ENCODE measurements around the gene KIF2C. TPM values are rescaled to one million over a fixed set of nuclear protein-coding genes. Genes with fewer than 3 reads are reported as not detected.
A peak's percentile ranks its signal among the peaks of the same experiment; 100 is the strongest.

Gene KIF2C
- polyA plus RNA-seq, 1 of the 3 experiments (the other 2 are of a cell fraction) = 20.7 TPM

GRCh38 chr1:44707112-44707881 lies 32.3 kb upstream of the KIF2C start (continued):
- peak in 1 of 2 experiments; percentile 31; a peak in 1 of 4 replicates for TF ChIP-seq EP300 (IDR thresholded peaks at IDR 0.05; ENCODE audit: borderline replicate concordance in 1 of 2, low read depth in 1 of 2, low read length in 1 of 2)
- no peak for TF ChIP-seq FOXM1 (IDR thresholded peaks at IDR 0.05; ENCODE audit: low read depth)
- TF ChIP-seq REST (IDR thresholded peaks at IDR 0.05; ENCODE audit: low read depth, low read length) = no peak
- no peak for TF ChIP-seq GATA2 (CRISPR knock-in tag; IDR thresholded peaks at IDR 0.05)
- 0 out of 2 replicates have a peak, but pooled peaks have one; percentile 30 for TF ChIP-seq MAX (IDR thresholded peaks at IDR 0.05; ENCODE audit: low read depth)
- TF ChIP-seq TCF12 (IDR thresholded peaks at IDR 0.05) = peak; percentile 93
- TF ChIP-seq POLR2AphosphoS5 (IDR thresholded peaks at IDR 0.05; ENCODE audit: low read depth, low read length) = peak; percentile 57; the same call in 1 of the 2 replicates
- no peak for TF ChIP-seq RXRA (IDR thresholded peaks at IDR 0.05; ENCODE audit: borderline replicate concordance, low read depth)
- TF ChIP-seq NRF1 (IDR thresholded peaks at IDR 0.05; ENCODE audit: low read depth, low read length) = no peak

GRCh38 chr1:44707959-44708831 lies 31.4 kb upstream of the KIF2C start:
- H3K9me2 ChIP-seq = no peaks in the 10 kb centered on the region
- peak overlapping the region; percentile 60; the same call in 1 of the 2 replicates for H3K4me2 ChIP-seq
- H4K20me1 ChIP-seq (ENCODE audit: insufficient read depth) = no peaks in the 10 kb centered on the region
- no peaks in the 10 kb centered on the region for H3K79me2 ChIP-seq (ENCODE audit: insufficient read depth)
- peak overlapping the region in 1 of 2 experiments; percentile 86; a peak in 2 of 4 replicates for H3K27ac ChIP-seq (ENCODE audit: low read depth in 2 of 2, low read length in 1 of 2)
- H3K36me3 ChIP-seq (replicated peaks in 1 of 2; ENCODE audit: control insufficient read depth in 1 of 2, insufficient read depth in 2 of 2, low read length in 1 of 2) = no peaks in the 10 kb centered on the region
- H3K4me3 ChIP-seq (ENCODE audit: low read depth in 2 of 2, low read length in 1 of 2) = no peak overlapping the region
- H3F3A ChIP-seq (replicated peaks; ENCODE audit: insufficient read depth) = peaks cover 9% of the 10 kb centered on the region
- H2AFZ ChIP-seq (ENCODE audit: low read depth) = no peak overlapping the region
- ChIA-PET CTCF (interaction anchor here (0.5 to 2.3 kb wide), 6 partner anchors 10 to 804 kb away, joined by 3 to 9 read pairs (median 4); partner anchors contain the start of genes HECTD3 and RNU5D-1), POLR2A (interaction anchor here (0.6 kb wide), 1 partner anchor 216 kb away, joined by 4 read pairs; no protein-coding TSS in a partner anchor)
- peak; percentile 36 for DNase-seq
- H3K9ac ChIP-seq = no peak overlapping the region
- TF ChIP-seq ELF1 (IDR thresholded peaks at IDR 0.05) (no peak), JUND (IDR thresholded peaks at IDR 0.05) (no peak), FOXM1 (IDR thresholded peaks at IDR 0.05; ENCODE audit: low read depth) (no peak), PBX3 (IDR thresholded peaks at IDR 0.05) (no peak), MEF2A (IDR thresholded peaks at IDR 0.05; ENCODE audit: borderline replicate concordance, low read depth) (no peak), NRF1 (IDR thresholded peaks at IDR 0.05; ENCODE audit: low read depth, low read length) (no peak), FOSL2 (IDR thresholded peaks at IDR 0.05; ENCODE audit: borderline replicate concordance, low read depth) (no peak), RAD21 (IDR thresholded peaks at IDR 0.05; ENCODE audit: low read length) (peak; percentile 30; the same call in 1 of the 2 replicates), RXRA (IDR thresholded peaks at IDR 0.05; ENCODE audit: borderline replicate concordance, low read depth) (no peak), GATA2 (CRISPR knock-in tag; IDR thresholded peaks at IDR 0.05) (no peak), CTCF (IDR thresholded peaks at IDR 0.05) (peak; percentile 56), FOXJ3 (CRISPR knock-in tag; IDR thresholded peaks at IDR 0.05) (no peak), YY1 (IDR thresholded peaks at IDR 0.05; ENCODE audit: low read depth) (no peak), CHD2 (IDR thresholded peaks at IDR 0.05; ENCODE audit: low read length, partially characterized antibody) (no peak), SIN3A (IDR thresholded peaks at IDR 0.05; ENCODE audit: borderline replicate concordance, low read depth, low read length) (no peak), MXI1 (IDR thresholded peaks at IDR 0.05; ENCODE audit: low read depth, low read length) (no peak)
- H3K9me3 ChIP-seq = no peaks in the 10 kb centered on the region
- H3K4me1 ChIP-seq (ENCODE audit: control insufficient read depth in 1 of 2, insufficient read depth in 2 of 2, low read depth in 1 of 2, low read length in 1 of 2) = 0 out of 4 replicates have a peak, but pooled peaks cover 0 to 5% of the 10 kb centered on the region in 2 experiments
- H3K27me3 ChIP-seq (ENCODE audit: insufficient read depth) = no peaks in the 10 kb centered on the region
- WGBS (ENCODE audit: low lambda C conversion rate) = 81% methylated on average over 15 of the region's 15 CpGs
